GM12891 (cell line): ENCODE results near the gene FGF12.

Experiments
- PAX5 ChIP-seq: IDR thresholded peaks from 2 replicates; pipeline ENCODE4 v1.6.1; 2011; ENCODE audit warnings: low read length, moderate library complexity, mild to moderate bottlenecking; ENCODE audit not compliant: insufficient read depth, severe bottlenecking
- POLR2A ChIP-seq: IDR thresholded peaks from 2 replicates; pipeline ENCODE4 v1.6.1; 2011; ENCODE audit warnings: low read depth, low read length, control low read depth
- POLR2AphosphoS5 ChIP-seq: IDR thresholded peaks from 2 replicates; pipeline ENCODE4 v1.6.1; 2011; ENCODE audit warnings: low read depth, low read length, control low read depth
- POU2F2 ChIP-seq: IDR thresholded peaks from 2 replicates; pipeline ENCODE4 v1.6.1; 2011; ENCODE audit warnings: low read depth, mild to moderate bottlenecking, control low read depth, low read length, moderate library complexity
- TAF1 ChIP-seq: IDR thresholded peaks from 2 replicates; pipeline ENCODE4 v1.6.1; 2011; ENCODE audit warnings: low read depth, low read length, control low read depth

- TF ChIP-seq TAF1 (no peak), POLR2A (no peak), PAX5 (no peak), POLR2AphosphoS5 (no peak), POU2F2 (no peak)
Observed at GRCh38 chr3:192731233-192731632, 3.9 kb upstream of the FGF12 start.
